GM12891 (cell line): Measurements from ENCODE around the gene PARD3.

Source experiments
- POLR2A ChIP-seq: IDR thresholded peaks from 2 replicates; pipeline ENCODE4 v1.6.1; 2011; ENCODE audit warnings: low read depth, low read length, control low read depth
- POLR2AphosphoS5 ChIP-seq: IDR thresholded peaks from 2 replicates; pipeline ENCODE4 v1.6.1; 2011; ENCODE audit warnings: low read depth, low read length, control low read depth
- TAF1 ChIP-seq: IDR thresholded peaks from 2 replicates; pipeline ENCODE4 v1.6.1; 2011; ENCODE audit warnings: low read depth, low read length, control low read depth

GRCh38 chr10:34709637-34710390 is 105.3 kb downstream of the PARD3 start:
- TF ChIP-seq POLR2A (no peak), POLR2AphosphoS5 (no peak), TAF1 (no peak)
